HG03060 (cell line): ENCODE measurements around the gene F2RL3.
"Not testable (repeated sequence)": the region's sequence is repeated elsewhere in the genome, so short reads cannot be mapped to it uniquely, and the experiment has no call there.

ENCODE experiments used
- ATAC-seq: cut with Tn5 transposase; IDR thresholded peaks from one replicate; pipeline ENCODE4 v1.9.1; 2021; ENCODE audit warnings: low read depth, moderate number of reproducible peaks; ENCODE audit not compliant: unreplicated experiment

Gene F2RL3

GRCh38 chr19:16917401-16917800 is 28.6 kb downstream of the F2RL3 start:
- no peak for ATAC-seq

- ATAC-seq = no peak
These were observed 30.7 kb downstream of the F2RL3 start for GRCh38 chr19:16919496-16919895.

GRCh38 chr19:16920816-16921529 is 32.2 kb downstream of the F2RL3 start:
- no peak for ATAC-seq

- ATAC-seq = no peak
These were observed 33.2 kb downstream of the F2RL3 start for GRCh38 chr19:16921766-16922591.

DNA sequence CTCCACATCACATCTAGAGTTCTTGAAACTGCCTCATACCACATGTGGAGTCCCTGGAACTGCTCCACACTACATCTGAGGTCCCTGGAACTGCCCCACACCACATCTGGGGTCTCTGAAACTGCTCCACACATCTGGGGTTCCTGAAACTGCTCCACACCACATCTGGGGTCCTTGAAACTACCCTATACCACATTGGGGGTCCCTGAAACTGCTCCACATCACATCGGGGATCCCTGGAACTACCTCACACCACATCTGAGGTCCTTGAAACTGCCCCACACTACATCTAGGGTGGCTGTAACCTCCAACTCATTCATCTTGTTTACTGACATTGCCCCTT is 33.8 kb downstream of the F2RL3 start:
- no peak for ATAC-seq

- no peak for ATAC-seq
These were observed 34.1 kb downstream of the F2RL3 start for GRCh38 chr19:16922949-16923348.

GRCh38 chr19:16927883-16928282 is 39.1 kb downstream of the F2RL3 start:
- no peak for ATAC-seq

DNA sequence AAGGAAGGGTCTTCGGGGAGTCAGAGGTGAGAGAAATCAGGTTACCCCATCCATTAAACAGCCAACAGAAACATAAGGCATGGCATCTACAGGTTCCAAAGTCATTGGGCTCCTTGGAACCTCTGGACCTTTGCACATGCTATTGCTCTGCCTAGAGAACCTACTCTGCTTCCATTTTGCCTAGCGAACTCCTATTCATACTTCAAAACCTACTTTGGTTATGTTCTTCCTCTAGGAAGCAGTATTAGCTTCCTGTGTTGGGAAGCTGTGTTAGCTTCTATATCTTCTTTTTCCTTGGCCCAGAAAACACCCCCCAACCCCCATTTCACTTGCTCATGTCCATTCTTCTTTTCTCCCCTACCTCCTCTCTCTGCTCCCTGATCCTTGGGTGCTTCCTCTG is 39.6 kb downstream of the F2RL3 start:
- ATAC-seq = no peak

DNA sequence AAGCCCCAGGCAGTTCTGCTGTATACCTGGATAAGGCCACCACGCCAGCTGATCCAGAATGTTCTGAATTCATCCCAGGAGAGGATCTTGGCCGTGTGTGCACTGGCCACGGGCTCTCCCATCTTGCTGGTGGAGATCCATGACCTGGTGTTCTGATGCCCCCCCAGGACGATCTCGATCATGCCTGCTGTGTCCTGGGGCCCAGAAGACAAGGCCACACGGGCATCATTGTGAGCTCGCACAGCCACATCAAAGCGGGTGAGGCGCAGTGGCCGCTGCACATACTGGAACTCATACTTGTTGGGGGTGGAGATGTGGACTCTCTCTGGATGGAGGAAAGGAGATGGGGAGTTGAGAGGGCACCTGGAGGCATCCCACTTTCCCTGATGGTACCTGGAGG is 40.1 kb downstream of the F2RL3 start:
- ATAC-seq = no peak

GRCh38 chr19:16930753-16931152 is 42.0 kb downstream of the F2RL3 start:
- ATAC-seq = no peak

DNA sequence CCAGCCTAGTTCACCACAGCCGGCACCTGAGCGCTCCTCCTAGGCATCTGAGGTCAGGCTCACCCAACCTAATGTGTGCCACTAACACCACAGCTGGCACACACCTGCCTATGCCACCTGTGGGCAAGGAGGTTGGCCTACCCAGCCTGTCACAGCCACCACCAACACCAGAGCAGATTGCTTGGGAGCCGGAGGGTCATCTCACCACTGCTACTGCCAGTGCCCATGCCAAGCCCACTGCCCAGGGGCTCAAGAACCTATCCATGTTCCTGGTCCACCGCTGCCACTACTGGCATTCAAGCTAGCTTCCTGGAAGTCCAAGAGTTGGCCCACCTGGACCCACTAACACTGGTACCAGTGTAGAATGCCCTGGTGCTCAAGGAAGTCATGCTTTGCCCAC is 42.5 kb downstream of the F2RL3 start:
- no peak for ATAC-seq

DNA sequence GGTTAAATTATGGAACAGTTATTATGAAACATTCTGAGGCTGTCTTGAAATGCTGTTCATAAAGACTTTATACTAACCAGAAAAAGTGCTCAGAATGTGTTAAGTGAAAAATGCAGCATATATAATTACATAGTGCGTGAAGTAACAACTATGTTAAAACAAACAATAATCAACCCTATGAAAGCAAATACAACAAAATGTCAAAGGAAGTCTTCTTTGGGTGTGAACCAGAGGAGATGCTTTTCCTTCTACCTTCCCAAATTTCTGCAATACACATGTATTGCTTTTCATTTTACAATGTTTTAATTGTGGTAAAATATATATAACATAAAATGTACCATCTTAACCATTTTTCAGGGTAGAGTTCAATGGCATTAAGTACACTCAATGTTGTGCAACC is 45.7 kb downstream of the F2RL3 start:
- ATAC-seq = no peak

- no peak for ATAC-seq
These were observed 48.1 kb downstream of the F2RL3 start for GRCh38 chr19:16936901-16937300.

DNA sequence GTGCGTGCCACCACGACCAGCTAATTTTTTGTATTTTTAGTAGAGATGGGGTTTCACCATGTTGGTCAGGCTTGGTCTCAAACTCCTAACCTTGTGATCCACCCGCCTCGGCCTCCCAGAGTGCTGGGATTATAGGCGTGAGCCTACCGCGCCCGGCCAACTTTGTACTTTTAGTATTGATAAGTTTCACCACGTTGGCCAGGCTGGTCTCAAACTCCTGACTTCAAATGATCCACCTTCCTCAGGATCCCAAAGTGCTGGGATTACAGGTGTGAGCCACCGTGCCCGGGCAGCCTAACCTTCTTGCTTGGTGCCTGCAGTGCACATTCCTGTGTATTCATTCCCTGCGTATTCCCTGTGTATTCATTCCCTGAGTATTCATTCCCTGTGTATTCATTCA is 49.0 kb downstream of the F2RL3 start:
- ATAC-seq = not testable (repeated sequence)

DNA sequence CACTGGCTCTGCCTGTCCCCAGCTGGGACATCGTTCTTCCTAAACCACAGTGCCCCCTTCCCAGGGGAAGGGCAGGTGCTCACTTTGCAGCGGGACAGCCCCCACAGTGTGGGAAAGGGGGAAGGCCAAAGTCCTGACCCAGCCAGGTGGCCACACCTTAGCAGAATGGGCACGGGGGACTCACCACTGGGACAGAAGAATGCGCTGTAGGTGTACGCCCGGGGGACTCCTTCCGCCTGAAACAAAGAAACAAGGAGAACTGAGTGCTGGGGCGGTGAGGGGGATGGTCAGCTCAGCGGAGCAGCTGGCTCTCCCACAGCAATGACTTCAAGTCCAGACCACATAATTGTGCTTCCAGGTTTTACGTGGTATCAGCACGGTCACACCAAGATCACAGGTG is 49.4 kb downstream of the F2RL3 start:
- ATAC-seq = no peak

DNA sequence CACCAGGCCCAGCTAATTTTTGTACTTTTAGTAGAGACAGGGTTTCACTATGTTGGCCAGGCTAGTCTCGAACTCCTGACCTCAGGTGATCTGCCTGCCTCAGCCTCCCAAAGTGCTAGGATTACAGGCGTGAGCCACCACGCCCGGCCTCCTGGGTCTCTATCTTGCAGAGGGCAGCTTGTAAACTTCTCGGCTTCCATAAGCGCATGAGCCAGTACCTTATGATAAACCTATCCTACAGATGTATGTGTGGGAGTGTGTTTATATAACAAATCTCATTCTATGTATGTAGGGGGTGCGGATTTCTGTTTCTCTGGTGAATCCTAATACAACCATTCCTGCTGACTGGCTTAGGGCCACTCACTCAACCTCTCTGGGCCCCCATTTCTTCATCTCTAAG is 51.3 kb downstream of the F2RL3 start:
- not testable (repeated sequence) for ATAC-seq

GRCh38 chr19:16940626-16941025 is 51.8 kb downstream of the F2RL3 start:
- no peak for ATAC-seq
